CD4-positive, alpha-beta T cell (primary cell): Measurements from ENCODE around the gene MYO3B. TPM values are rescaled to one million over a fixed set of nuclear protein-coding genes. Genes with fewer than 3 reads are reported as not detected.
A peak's percentile ranks its signal among the peaks of the same experiment; 100 is the strongest.

Source experiments
- ATAC-seq: fragments of 200-7000 bp; cut with Tn5 transposase; one replicate; pipeline ENCODE4 v1.10.0; 2022; ENCODE audit warnings: mild to moderate bottlenecking; ENCODE audit not compliant: poor library complexity
- CTCF ChIA-PET: fragments of 350-600 bp; sonication (Branson Sonifier 250); formaldehyde crosslinking; loops from one replicate; lab custom pipeline; 2021; ENCODE audit warnings: antibody characterized with exemption, inconsistent platforms; lab: Charles Lee
- POLR2A ChIA-PET: fragments of 350-600 bp; sonication (Branson Sonifier 250); formaldehyde crosslinking; loops from one replicate; lab custom pipeline; 2021; ENCODE audit warnings: antibody characterized with exemption, inconsistent platforms; lab: Charles Lee
- DNase-seq, 14 experiments: peaks; one replicate each; pipeline ENCODE4 v3.0.0-alpha.2; 2013 to 2020; ENCODE audit warnings: mixed read lengths in 2 of 14
- H3K27ac ChIP-seq, 2 donors: one replicate each; pipeline versions ENCODE4 v1.5.1 to v1.7.0; 2013; ENCODE audit warnings: low read length in 2 of 2, low read depth in 1 of 2, mild to moderate bottlenecking in 1 of 2
- H3K27me3 ChIP-seq, 2 experiments: 1 replicate in 1 of 2; 2 replicates in 1 of 2; pipeline versions ENCODE4 v1.6.1 to v1.7.0; 2013; ENCODE audit warnings: low read length in 2 of 2, control low read depth in 1 of 2, mild to moderate bottlenecking in 1 of 2, moderate library complexity in 1 of 2; ENCODE audit not compliant: insufficient read depth in 2 of 2, control insufficient read depth in 1 of 2
- H3K36me3 ChIP-seq: one replicate; pipeline ENCODE4 v1.6.1; 2013; ENCODE audit warnings: low read length, control low read depth; ENCODE audit not compliant: insufficient read depth
- H3K4me1 ChIP-seq: one replicate; pipeline ENCODE4 v1.6.1; 2013; ENCODE audit warnings: low read length, control low read depth; ENCODE audit not compliant: insufficient read depth
- H3K4me3 ChIP-seq: one replicate; pipeline ENCODE4 v1.5.1; 2013; ENCODE audit warnings: mild to moderate bottlenecking, low read length, moderate library complexity
- H3K9me3 ChIP-seq, 2 experiments: 1 replicate in 1 of 2; 2 replicates in 1 of 2; pipeline versions ENCODE4 v1.6.1 to v1.7.0; 2013; ENCODE audit warnings: low read length in 2 of 2, mild to moderate bottlenecking in 2 of 2, control low read depth in 1 of 2, moderate library complexity in 1 of 2; ENCODE audit not compliant: control insufficient read depth in 1 of 2, insufficient read depth in 1 of 2
- H3K27ac Mint-ChIP-seq: one replicate; pipeline ENCODE4 v1.8.0; 2020; ENCODE audit warnings: mixed read lengths
- H3K27me3 Mint-ChIP-seq: one replicate; pipeline ENCODE4 v1.8.0; 2021; ENCODE audit warnings: mixed read lengths
- H3K36me3 Mint-ChIP-seq: one replicate; pipeline ENCODE4 v1.8.0; 2021; ENCODE audit warnings: low read depth, mixed read lengths
- H3K4me1 Mint-ChIP-seq: one replicate; pipeline ENCODE4 v1.8.0; 2021; ENCODE audit warnings: low read depth, mixed read lengths
- H3K4me3 Mint-ChIP-seq: one replicate; pipeline ENCODE4 v1.8.0; 2020; ENCODE audit warnings: mild to moderate bottlenecking, mixed read lengths
- H3K9me3 Mint-ChIP-seq: one replicate; pipeline ENCODE4 v1.8.0; 2020; ENCODE audit warnings: mixed read lengths
- intact Hi-C, 2 experiments: fragments of 100-400 bp; cut with DNase I in 1 of 2; cut with micrococcal nuclease in 1 of 2; formaldehyde crosslinking; loops; one replicate each; pipeline versions ENCODE4 v1.15.1 to v1.9.0; 2023 to 2025; cut with DNase I, micrococcal nuclease
- total RNA-seq, 174 experiments: library from RNA in 2 of 174; stranded (reverse) in 2 of 174; gene quantifications; one replicate each; pipeline ENCODE4 v1.2.3 and lab custom pipeline; 2021 to 2026
- TF ChIP-seq, protein P1 (sequence below): fragments of 200-600 bp; IDR thresholded peaks from one replicate; pipeline ENCODE4 v1.8.0; 2022; ENCODE audit warnings: antibody characterized with exemption, mild to moderate bottlenecking

Gene MYO3B
- total RNA-seq, 2 experiments from 2014 or later, result not detected

DNA sequence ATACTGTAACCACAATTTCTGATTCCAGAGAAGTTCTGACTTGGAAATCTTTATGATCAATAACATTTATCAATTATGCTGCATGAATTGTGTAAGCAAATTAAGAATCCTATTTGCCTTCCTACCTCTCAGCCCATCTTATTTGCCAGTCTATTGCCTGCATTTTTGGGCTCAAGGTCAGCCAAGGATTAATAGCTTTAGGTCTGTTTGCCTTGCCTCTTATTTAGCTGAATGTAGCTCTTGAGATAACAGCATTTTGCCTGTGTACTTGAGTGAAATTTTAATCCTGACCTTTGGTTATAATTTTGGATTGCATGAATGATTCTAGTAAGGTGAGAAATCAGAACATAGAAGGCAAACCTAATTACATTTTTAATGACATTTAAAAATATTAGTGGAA lies 51.2 kb downstream of the MYO3B start:
- CTCF ChIA-PET, result interaction anchor here (1.0 kb wide), 1 partner anchor 10 kb away, joined by 5 read pairs; no protein-coding TSS in a partner anchor

DNA sequence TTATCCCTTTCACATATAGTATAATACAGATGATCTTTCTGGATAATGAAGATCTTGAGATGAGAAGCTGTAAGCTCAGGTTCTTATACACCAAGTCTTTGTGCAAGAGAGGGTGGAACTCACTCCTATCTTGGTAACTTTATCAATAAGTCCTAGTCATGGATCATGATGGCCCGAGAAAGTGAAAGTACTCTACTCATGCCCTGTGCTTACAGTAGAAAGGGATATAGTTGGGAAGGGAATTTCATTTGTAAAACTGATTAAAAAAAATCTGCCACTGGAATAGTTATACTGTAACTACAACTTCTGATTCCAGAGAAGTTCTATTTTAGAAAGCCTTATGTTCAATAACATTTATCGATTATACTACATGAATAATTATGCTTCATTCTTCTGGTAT lies 51.8 kb downstream of the MYO3B start:
- Histone ChIP-seq H3K4me3 (no peak overlapping the region), H3K4me1 (no peaks in the 10 kb centered on the region), H3K36me3 (no peaks in the 10 kb centered on the region), H3K27ac (no peak overlapping the region), H3K27me3 (no peaks in the 10 kb centered on the region), H3K9me3 (no peaks in the 10 kb centered on the region)
- ATAC-seq (no peak), DNase-seq (no peak)
- Mint-ChIP-seq H3K9me3 (no peaks in the 10 kb centered on the region), H3K36me3 (no peaks in the 10 kb centered on the region), H3K4me3 (no peak overlapping the region), H3K27me3 (peaks cover 4% of the 10 kb centered on the region), H3K27ac (no peak overlapping the region), H3K4me1 (no peaks in the 10 kb centered on the region)
- ChIA-PET POLR2A (no interaction called here), CTCF (no interaction called here)
- TF ChIP-seq, protein P1, sequence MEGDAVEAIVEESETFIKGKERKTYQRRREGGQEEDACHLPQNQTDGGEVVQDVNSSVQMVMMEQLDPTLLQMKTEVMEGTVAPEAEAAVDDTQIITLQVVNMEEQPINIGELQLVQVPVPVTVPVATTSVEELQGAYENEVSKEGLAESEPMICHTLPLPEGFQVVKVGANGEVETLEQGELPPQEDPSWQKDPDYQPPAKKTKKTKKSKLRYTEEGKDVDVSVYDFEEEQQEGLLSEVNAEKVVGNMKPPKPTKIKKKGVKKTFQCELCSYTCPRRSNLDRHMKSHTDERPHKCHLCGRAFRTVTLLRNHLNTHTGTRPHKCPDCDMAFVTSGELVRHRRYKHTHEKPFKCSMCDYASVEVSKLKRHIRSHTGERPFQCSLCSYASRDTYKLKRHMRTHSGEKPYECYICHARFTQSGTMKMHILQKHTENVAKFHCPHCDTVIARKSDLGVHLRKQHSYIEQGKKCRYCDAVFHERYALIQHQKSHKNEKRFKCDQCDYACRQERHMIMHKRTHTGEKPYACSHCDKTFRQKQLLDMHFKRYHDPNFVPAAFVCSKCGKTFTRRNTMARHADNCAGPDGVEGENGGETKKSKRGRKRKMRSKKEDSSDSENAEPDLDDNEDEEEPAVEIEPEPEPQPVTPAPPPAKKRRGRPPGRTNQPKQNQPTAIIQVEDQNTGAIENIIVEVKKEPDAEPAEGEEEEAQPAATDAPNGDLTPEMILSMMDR, result no peak
- intact Hi-C loops, result loop anchor here in 1 of 2 experiments (10.0 kb wide), 1 partner anchor 585 kb away; the partner anchor contains the start of gene GAD1

More for the DNA sequence above, 51.2 kb downstream of the MYO3B start:
- Mint-ChIP-seq H3K27me3 (peaks cover 4% of the 10 kb centered on the region), H3K27ac (no peak overlapping the region), H3K36me3 (no peaks in the 10 kb centered on the region), H3K9me3 (no peaks in the 10 kb centered on the region), H3K4me1 (no peaks in the 10 kb centered on the region), H3K4me3 (no peak overlapping the region)
- POLR2A ChIA-PET, result no interaction called here
- no peak overlapping the region for H3K27ac ChIP-seq
- DNase-seq (no peak), ATAC-seq (no peak)
- H3K9me3 ChIP-seq, result no peaks in the 10 kb centered on the region
- intact Hi-C loops, result no loop called here
- no peaks in the 10 kb centered on the region for H3K36me3 ChIP-seq
- no peak overlapping the region for H3K4me3 ChIP-seq
- no peaks in the 10 kb centered on the region for H3K27me3 ChIP-seq
- no peaks in the 10 kb centered on the region for H3K4me1 ChIP-seq
- TF ChIP-seq, protein P1, result no peak

DNA sequence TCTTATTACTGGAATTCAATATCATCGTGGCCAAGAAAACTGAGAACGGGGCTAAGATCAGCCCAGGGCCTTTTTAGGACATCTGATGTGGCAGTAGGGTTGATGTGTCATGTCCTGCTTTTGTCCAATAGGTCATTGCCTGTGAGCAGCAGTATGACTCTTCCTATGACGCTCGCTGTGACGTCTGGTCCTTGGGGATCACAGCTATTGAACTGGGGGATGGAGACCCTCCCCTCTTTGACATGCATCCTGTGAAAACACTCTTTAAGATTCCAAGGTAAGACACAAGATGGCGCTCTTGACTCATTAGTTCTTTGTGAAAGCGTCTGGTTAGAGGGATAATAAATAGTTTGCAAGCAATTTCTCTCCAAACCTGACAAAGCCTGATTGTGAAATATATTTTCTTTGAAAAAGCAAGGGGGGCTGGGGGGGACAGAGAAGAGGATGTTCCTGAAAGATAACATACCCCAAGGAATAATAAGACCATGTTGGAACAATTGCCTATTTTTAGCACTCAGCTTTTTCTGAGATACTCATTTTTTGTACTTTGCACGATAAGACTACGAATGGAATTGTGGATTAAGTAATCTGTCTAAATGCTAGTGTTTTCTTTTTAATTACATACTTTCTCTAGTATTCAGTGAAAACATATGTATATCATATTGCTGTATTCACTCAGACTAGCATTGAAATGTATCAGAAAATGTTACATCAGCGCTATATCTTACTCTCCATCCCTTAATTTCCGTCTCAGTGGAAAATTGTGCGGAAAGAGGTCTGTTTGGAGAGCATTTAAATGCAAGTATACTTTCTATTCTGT lies 58.1 kb downstream of the MYO3B start:
- ATAC-seq, result no peak
- intact Hi-C loops, result loop anchor here (5.0 to 10.0 kb wide), 2 partner anchors 576 to 579 kb away; partner anchors contain the start of gene GAD1 (in 1 of the 2)
- peak in 3 of 14 experiments; percentile 3 to 28 (median 19) for DNase-seq
- POLR2A ChIA-PET, result no interaction called here
- no peaks in the 10 kb centered on the region for H3K9me3 Mint-ChIP-seq
- no peak overlapping the region for H3K27ac ChIP-seq
- no peaks in the 10 kb centered on the region for H3K4me1 ChIP-seq
- H3K27me3 ChIP-seq, result no peaks in the 10 kb centered on the region
- H3K27ac Mint-ChIP-seq, result no peak overlapping the region
- H3K4me3 Mint-ChIP-seq, result no peak overlapping the region
- no peaks in the 10 kb centered on the region for H3K36me3 ChIP-seq
- no peaks in the 10 kb centered on the region for H3K4me1 Mint-ChIP-seq
- H3K27me3 Mint-ChIP-seq, result peaks cover 21% of the 10 kb centered on the region
- H3K36me3 Mint-ChIP-seq, result no peaks in the 10 kb centered on the region
- H3K4me3 ChIP-seq, result no peak overlapping the region
- CTCF ChIA-PET, result no interaction called here
- no peaks in the 10 kb centered on the region for H3K9me3 ChIP-seq
- TF ChIP-seq, protein P1, result no peak
